ENCODE data around the gene KCNT1. TPM values are rescaled to one million over a fixed set of nuclear protein-coding genes. Genes with fewer than 3 reads are reported as not detected.

KCNT1 gene
- polyA plus RNA-seq, 1 donor, result 11.0 TPM

DNA sequence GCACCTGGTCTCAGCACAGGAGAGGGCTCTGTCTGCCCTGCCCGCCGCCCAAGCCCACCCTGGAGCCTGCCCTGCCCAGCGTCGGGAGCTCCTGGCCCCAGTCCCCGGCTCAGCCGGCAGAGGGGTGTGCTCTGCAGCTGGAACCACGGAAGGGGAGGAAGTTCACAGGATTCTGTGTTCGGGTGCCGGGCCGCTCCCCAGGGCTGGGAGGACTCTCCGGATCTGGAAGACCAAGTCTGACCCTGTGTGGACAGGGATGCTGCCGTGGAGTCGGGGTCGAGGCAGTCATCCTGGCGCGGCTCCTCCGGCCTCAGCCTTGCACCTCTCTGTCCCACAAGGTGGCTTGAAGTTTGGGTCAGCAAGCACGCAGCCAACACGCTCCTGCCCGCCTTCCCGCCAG, 78.6 kb downstream of the KCNT1 start:
- DNase-seq (ENCODE audit: low read depth), result no peak

DNA sequence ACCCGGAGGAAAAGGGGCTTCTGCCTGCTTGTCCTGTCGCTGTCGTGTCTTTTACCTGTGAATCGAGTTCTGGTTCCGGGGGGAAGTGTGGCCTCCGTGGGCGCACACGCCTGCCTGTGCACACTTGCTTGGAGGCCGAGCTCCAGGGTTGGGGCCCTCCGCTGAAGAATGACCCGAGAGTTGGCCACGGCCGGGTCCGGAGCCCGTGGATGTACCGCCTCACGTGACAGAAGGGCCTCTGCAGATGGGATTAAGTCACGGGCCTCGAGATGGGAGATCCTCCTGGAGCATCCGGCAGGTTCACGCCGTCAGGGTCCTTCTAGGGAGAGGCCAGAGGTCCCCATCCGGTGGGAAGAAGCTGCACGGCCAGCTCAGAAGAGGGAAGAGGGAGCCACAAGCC, 81.0 kb downstream of the KCNT1 start:
- no peak for DNase-seq (ENCODE audit: low read depth)

DNA sequence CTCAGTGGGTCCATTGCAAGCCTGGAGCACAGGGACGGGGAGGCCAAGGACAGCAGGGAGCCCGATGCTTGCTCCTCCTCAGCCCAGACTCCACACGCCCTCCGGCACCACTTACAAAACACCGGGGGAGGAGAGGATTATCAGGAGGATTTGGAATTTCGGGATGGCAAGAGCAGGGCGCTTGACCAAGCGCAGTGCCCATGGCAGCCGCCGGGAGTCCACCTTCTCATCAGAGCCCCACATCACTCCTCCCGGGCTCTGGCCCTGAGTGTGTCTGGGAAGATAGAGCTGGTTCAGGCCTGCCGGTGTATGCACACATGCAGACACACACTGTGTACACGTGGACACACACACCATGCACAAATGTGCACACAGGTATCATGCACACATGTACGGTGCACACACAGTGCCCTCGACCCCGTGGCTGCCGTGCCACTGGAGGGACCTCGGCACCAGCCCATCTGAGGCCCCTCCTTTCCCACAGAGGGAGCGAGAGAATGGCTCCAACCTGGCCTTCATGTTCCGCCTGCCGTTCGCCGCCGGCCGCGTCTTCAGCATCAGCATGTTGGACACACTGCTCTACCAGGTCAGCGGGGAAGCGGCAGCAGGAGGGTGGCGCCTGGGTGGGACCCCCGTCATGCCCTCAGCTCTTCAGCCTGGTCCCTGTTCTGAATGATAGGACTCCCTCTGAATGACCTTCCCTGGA, 81.7 kb downstream of the KCNT1 start:
- no peak for DNase-seq (ENCODE audit: low read depth)

DNA sequence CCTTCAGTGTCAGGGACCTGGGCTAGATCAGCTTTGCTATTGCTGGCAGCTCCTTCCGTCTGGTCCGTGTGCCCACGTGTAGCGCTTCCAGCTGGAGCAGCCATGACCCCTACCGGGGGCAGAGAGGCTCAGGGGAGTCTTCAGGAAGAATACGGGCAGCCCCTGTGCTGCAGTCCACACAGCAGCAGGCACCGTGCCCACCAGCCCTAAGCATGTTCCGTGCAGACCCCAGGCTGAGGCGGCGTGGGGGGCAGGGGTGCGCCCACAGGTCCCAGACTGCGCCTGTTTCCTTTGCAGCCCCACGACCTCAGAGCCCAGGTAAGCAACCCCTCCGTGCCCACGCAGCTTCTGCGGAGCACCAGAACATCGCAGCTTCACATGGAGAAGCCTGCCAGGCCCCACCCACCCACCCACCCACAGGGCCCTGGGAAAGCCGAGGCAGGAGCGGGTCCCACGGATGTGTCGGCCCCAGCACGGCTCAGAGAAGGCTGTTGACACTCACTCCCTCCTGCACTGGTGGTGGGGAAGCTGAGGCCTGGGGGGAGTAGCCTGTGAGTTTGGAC, 83.1 kb downstream of the KCNT1 start:
- DNase-seq (ENCODE audit: low read depth), result no peak

DNA sequence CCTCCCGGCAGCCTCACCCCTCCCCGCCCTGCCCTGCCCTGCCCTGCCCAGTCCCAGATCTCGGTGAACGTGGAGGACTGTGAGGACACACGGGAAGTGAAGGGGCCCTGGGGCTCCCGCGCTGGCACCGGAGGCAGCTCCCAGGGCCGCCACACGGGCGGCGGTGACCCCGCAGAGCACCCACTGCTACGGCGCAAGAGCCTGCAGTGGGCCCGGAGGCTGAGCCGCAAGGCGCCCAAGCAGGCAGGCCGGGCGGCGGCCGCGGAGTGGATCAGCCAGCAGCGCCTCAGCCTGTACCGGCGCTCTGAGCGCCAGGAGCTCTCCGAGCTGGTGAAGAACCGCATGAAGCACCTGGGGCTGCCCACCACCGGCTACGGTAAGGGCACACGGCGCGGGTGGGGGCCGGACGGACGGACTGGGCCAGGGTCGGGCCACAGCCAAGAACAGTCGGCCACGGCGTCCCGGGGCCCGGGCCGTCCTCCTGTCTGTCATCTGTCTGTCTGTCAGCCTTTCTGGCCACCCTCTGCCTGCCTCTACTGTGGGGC, 84.2 kb downstream of the KCNT1 start:
- DNase-seq (ENCODE audit: low read depth), result no peak

DNA sequence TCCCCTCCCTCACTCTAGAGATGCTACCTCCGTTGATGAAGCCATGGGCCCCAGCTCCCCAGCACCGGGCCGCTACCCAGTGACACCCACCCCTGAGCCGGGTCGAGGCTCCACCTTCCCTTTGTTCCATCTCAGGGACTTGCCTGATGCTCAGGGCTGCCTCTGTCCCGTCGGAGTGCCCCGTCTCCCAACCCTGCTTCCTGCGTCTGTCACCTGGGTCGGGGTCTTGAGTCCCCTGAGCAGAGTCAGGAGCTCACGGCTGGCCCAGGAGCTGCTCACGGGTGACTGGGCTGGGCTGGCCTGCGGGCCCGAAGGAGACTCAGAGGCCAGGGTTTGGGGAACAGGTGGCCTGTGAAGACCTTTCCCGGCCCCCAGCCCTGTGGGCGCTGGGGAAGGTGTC, 85.3 kb downstream of the KCNT1 start:
- no peak for DNase-seq (ENCODE audit: low read depth)

DNA sequence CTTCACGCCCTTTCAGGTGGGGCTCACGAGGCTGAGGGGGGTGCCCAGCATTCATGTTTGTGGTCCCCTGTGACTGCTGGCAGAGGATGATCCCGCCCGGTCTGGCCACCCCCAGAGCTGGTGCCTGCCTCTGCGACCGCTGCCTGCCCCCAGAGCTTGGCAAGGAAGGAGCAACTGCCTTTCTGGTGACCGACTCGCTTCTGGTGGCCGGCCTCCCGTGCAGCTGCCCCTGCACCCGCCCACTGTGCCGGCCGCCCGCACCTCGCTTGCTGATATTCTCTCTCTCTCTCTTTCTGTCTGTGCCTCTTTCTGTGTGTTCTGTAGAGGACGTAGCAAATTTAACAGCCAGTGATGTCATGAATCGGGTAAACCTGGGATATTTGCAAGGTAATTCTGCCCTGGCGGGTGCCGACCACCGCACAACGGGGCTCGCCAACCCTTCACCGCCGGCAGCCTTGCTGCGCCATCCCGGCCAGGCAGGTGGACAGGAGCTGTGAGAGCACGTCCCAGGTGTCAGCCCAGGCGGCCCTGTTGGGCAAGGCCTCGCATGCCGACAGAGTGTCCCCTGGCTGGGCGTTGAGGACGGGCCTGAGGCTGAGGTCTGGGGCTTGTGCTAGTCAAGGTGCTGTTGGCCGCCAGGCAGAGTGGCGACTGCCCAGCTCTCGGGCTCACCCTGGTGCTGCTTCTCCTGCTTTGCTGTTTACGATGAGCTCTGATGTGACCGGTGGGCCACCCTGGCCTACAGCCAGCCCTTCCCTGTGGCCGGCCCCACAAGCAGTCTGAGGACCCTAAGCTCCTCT, 86.0 kb downstream of the KCNT1 start:
- no peak for DNase-seq (ENCODE audit: low read depth)

DNA sequence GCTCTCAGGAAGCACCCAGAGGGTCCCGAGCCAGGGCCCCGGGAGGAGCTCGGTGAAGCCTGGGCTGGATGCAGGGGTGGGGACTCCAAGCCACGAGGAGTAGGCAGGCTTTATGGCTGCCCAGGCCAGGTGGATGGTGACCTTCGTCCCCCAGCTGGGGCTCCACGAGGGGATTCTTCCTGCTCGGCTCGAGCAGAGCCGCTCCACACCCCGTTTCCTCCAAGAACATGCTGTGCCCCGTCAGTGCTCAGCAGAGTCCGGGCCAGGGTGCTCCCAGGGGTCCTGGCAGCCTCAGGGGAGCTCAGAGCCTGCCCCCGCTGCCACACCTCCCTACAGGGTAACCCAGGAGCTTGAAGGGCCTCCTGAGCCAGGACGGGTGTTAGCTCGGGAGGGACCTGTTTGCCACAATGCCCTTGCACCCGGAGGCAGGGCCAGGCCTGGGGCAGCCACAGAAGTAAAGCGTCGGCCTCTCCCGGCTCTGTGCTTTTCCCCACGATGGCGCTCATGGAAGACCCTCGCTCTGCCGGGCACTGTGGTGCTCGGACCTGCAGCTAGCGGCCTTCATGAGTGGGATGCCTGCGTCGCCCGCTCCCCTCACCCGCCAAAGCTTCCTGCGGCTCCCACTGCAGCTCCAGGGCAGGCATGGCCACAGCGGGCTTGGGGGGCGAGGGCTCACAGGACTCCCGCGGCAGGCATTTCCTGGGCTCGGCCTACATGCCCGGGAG, 86.8 kb downstream of the KCNT1 start:
- no peak for DNase-seq (ENCODE audit: low read depth)

DNA sequence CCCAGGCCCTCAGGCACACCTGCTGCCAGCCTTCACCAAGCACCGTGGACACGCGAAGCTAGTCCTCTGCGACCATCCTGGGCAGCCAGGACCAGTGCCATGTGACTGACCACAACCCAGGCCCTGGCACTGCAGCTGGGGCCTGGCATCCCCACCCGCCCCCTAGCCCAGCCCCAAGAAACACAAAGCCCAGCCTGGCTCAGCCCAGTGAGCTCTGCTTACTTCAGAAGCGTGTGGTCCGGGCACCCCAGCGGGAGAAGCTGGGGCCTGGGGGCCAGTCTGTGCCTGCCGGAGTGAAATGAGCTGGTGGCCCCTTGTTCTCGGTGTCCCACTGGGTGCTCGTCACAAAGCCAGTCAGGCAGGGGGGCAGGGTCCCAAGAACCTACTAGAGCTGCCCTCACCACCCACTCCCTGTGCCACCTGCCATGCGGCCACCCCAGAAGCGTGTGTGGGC, 87.9 kb downstream of the KCNT1 start:
- DNase-seq (ENCODE audit: low read depth), result no peak

DNA sequence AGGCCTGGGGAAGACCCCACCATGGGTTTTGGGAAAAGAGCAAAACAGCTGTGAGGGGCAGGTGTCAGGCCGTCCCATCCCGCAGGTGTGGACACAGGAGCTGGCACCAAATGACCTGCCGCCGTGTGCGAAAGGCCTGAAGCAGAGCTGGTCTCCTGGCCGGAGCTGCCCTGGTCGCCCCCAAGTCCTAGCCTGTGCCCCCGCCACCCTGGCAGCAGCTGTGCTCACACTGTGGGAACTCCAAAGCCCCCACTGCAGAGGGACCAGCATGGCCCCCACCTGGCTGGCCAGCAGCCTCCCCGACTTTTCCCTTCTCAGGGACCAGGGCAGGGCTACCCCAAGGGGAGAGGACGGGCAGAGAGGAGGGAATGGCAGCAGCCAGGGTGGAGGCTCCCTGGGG, 88.4 kb downstream of the KCNT1 start:
- no peak for DNase-seq (ENCODE audit: low read depth)

DNA sequence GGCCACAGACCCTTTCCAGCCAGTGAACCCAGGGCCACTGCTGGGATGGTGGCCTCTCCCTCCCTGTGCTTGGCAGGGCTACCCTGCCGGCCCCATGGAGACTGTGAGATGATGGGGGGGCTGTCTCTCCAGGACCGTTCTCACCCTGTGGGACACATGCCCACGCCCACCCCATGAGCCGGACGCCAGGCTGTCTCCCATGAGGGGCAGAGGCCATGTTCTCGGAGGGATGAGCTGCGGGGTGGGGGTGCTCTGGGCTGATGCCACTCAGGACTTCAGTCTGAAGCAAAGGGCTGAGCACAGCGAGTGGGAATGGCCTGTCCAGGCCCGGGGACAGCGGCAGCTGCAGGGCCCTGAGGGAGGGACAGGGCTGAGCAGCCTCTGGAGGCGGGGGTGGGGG, 88.9 kb downstream of the KCNT1 start:
- DNase-seq (ENCODE audit: low read depth), result no peak

DNA sequence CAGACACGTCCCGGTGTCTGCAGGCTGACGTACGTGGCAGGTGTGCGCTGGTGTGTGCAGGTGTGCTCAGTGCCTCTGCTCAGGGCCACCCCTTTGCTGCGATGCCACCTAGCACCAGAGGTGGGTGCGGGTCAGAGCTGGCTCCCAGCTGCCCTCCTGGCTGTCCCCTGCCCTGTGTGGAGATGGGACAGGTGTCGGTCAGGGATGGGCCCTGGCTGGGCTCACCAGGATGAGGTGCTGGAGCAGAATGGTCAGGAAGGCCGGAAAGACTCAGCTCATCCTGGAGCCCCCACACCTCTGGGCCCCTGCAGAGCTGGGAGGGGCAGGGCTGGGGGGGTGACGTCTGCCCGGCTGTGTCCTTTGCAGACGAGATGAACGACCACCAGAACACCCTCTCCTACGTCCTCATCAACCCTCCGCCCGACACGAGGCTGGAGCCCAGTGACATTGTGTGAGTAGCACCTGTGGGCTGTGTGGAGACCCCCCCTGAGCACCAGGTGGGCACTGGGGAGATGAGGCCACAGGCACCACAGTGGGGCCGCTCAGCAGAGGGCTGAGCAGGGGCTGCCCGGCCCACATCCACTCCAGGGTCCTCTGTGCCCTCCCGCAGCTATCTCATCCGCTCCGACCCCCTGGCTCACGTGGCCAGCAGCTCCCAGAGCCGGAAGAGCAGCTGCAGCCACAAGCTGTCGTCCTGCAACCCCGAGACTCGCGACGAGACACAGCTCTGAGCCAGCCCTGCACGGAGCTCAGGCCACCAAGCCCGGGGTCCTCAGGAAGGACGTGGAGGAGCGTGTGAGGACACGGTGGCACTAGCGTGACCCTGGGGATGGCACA, 89.7 kb downstream of the KCNT1 start:
- no peak for DNase-seq (ENCODE audit: low read depth)

DNA sequence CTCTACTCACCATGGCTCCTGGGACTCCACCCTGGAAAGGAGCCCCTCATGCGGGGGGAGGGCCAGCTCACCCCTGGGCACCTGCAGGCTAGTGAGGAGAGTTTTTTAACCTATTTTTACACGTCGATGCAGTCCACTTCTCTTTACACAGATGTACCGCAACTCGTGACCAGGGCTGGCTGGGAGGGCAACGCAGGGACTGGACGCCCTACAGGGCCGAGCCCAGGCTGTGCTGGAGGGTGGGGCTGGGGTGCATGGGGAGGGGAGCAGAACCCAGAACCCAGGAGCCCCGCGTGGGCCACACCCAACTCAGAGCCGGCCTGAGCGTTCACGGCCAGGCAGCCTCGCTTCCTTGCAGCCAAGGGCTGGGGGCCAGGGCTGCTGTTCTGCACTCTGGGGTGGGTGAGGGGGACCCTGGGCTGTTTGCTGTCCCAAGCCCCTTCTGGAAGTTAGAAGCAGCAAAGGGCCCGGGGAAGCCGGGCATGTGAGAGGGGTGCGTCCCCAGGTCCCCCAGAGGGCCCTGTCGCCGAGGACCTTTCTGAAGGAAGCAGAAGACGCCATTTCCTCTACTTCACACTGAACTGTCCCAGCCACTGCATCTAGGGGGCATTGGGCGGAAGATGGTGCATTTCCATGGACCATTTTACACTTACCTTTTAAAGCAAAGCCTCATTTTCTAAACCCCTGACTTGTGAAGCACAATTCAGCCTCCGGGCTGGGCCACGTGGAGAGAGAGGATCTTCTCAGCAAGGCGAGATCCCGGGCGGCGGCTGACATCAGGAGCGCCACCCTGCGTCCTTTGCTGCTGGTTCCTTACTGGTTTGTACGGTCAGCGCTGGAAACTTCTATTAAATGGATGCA, 90.5 kb downstream of the KCNT1 start:
- DNase-seq (ENCODE audit: low read depth), result no peak

DNA sequence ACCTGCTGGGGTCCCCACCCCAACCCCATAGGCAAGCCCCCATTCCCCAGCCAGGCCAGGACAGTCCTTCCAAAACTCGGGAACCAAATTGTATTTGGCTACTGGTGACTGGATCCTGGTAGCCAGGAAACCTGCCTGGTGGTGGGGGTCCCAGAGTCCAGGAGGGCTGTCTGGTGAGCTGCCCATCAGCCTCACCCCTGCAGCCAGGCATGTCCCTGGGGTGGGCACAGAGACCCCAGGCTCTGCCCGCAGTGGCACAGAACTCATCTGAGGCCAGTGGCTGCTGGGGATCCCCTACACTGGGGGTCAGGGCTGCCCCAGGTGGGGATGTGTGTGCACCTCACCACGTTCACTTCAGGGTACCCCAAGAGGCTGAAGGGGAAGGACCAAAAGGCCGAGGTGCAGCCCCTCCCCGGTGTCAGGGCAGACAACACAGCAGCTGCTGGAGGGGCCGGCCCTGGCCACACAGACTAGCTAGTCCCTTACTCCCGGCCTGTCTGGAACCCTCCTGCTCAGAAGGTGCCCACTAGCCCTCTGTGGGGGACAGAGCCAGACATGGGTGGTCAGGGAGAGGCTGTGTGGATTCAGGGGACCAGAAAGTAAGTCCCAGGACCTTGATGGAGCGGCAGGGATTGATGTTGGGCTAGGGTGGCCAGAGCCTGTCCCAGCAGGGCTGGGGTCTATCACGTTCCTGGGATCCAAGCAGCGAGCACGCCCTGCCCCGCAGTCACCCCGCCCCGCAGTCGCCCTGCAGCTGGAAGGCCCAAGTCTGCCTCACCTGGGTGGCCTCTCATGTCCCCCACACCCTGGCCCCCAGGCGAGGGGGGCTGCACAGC, 91.5 kb downstream of the KCNT1 start:
- no peak for DNase-seq (ENCODE audit: low read depth)

DNA sequence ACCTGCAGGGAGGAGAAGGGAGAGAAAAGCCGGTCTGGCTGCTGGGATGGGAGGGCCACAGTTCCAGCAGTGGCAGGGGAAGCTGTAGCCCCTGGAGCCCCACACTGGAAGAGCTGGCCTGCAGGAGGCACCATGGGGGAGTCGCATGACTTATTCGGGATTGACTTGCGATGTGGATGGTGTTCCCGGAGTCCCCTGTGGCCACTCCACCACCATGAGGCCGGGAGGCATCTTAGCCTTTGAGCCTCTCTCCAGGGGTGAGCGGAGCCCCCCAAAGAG, 92.0 kb downstream of the KCNT1 start:
- DNase-seq (ENCODE audit: low read depth), result no peak

DNA sequence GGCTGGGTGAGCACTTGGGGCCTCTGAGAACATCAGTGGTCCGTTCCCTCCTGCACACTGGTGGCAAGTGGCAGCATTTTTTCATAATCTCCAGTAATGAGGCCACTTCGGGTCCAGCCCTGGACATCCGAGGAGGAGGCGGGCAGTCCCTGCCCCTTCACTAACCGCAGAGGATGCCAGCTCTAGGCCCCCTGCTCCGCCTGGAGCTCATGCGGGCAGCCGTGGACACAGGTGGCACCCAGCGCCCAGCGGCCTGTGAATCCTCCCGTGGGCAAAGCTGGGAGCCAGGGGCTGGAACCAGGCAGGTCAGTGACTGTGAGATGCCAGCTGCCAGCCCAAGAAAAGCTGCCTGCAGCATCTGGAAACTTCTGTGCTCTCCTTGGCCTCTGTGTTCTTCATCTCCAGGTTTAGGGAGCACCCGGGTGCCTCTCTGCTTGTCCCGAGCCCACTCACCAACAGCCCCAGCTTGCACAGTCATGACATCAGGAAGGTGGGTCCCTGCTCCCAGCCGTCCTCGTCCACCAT, 92.4 kb downstream of the KCNT1 start:
- DNase-seq (ENCODE audit: low read depth), result no peak

DNA sequence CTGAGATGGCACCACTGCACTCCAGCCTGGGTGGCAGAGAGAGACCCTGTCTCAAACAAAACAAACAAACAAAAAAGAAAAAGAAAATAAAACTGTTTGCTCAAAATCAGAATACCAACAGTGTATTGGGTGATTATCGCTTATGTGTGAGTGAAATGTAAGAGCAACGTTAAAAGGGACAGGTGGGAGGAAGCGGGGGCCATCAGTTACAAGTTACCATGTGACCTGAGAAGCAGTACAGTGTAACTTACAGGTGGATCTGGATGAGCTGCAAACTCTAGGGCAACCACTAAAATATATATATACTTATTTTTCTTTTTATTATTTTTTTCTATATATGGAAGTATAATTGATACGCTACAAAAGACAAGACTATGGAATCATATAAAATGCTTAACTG, 93.4 kb downstream of the KCNT1 start:
- DNase-seq (ENCODE audit: low read depth), result no peak

DNA sequence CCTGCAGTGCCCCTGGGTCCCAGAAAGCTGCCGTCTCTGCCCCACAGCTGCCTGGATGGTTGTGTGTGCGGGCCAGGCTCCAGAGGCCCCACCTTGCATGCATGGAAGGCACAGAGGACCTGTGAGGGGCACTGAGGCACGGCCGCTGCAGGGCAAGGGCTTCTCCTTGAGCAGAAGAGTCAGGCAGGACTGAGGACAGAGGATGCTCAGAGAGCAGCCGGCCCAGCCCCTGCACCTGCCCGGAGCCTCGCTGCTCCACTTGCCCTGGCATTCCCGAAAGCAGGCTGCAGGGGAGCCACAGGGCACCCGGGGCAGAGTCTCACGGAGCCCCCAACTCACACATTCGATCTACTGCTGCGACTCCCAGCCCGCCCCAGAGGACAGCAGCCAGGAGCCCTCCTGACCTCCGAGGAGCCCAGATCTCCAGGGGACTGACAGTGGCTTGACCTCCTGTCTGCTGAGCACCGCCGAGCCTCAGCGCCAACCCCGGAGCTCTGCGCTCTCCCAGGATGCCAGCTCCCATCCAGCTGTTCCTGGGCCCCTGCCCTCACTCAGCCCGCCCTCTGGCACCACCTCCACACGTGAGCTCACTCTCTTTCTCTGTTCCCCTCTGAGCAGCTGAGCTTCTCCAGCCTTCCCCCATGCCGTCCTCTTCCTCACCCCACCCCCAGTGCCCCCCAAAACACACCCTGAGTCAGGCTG, 95.0 kb downstream of the KCNT1 start:
- DNase-seq (ENCODE audit: low read depth), result no peak
